Gastrocnemius medialis (tissue), 4 donors: ENCODE results near the gene ZC3H7A. TPM values are rescaled to one million over a fixed set of nuclear protein-coding genes. Genes with fewer than 3 reads are reported as not detected.

ENCODE experiments used
- ATAC-seq, 2 donors: fragments of 150-250 bp; one replicate each; pipeline ENCODE4 v1.9.1; 2016
- DNase-seq, 2 donors: peaks; one replicate each; pipeline ENCODE4 v3.0.0-alpha.2; 2019
- H3K27ac ChIP-seq, 4 donors: fragments of 200-600 bp; sonication (generic); 1 replicate in 1 of 4; 2 replicates in 3 of 4; pipeline ENCODE4 v1.5.1; 2016 to 2018; ENCODE audit warnings: mild to moderate bottlenecking in 2 of 4, moderate library complexity in 1 of 4
- H3K27me3 ChIP-seq, 3 donors: fragments of 200-600 bp; sonication (generic) in 2 of 3; 1 replicate in 1 of 3; 2 replicates in 2 of 3; pipeline versions ENCODE4 v1.5.1 to v1.6.0; 2016 to 2019; ENCODE audit warnings: mild to moderate bottlenecking in 1 of 3, moderate library complexity in 1 of 3
- H3K36me3 ChIP-seq, 2 donors: fragments of 200-600 bp; sonication (generic) in 1 of 2; one replicate each; pipeline ENCODE4 v1.5.1; 2017 to 2018
- H3K4me1 ChIP-seq, 2 donors: fragments of 200-600 bp; sonication (generic) in 1 of 2; one replicate each; pipeline ENCODE4 v1.5.1; 2016 to 2017; ENCODE audit warnings: mild to moderate bottlenecking in 2 of 2
- H3K4me3 ChIP-seq, 4 donors: fragments of 200-600 bp; sonication (generic) in 3 of 4; 1 replicate in 1 of 4; 2 replicates in 3 of 4; pipeline ENCODE4 v1.5.1; 2016 to 2019; ENCODE audit warnings: mild to moderate bottlenecking in 2 of 4
- H3K9me3 ChIP-seq, 3 donors: fragments of 200-600 bp; sonication (generic) in 2 of 3; 1 replicate in 1 of 3; 2 replicates in 2 of 3; pipeline ENCODE4 v1.5.1; 2016 to 2019
- POLR2A ChIP-seq, 2 donors: fragments of 450-650 bp; IDR thresholded peaks; one replicate each; pipeline ENCODE4 v1.6.1; 2017; ENCODE audit warnings: antibody characterized with exemption in 2 of 2, mild to moderate bottlenecking in 2 of 2, moderate library complexity in 2 of 2
- in situ Hi-C, 4 donors: fragments of 200-750 bp; cut with MboI; loops; one replicate each; pipeline versions ENCODE4 v1.15.0 to v1.8.0; 2017; ENCODE audit warnings: low sequenced_read_pairs in 4 of 4
- intact Hi-C: fragments of 100-400 bp; cut with DNase I; formaldehyde crosslinking; loops from one replicate; pipeline ENCODE4 v1.15.1; 2023; ENCODE audit warnings: low total_unique reads
- total RNA-seq, 4 donors: library from RNA; depleted of rRNA; stranded (reverse); fragments of >200 nt; gene quantifications; one replicate each; pipeline versions ENCODE4 v1.1.0 to v1.2.3, GENCODE V29; 2016
- TF ChIP-seq, protein P1 (sequence below), 5 experiments: fragments of 450-650 bp in 3 of 5; fragments of 200-600 bp in 2 of 5; sonication (generic) in 2 of 5; IDR thresholded peaks in 4 of 5; conservative IDR thresholded peaks in 1 of 5; 1 replicate in 4 of 5; 2 replicates in 1 of 5; pipeline ENCODE4 v1.5.1; 2016 to 2019; ENCODE audit warnings: antibody characterized with exemption in 5 of 5, mild to moderate bottlenecking in 3 of 5, moderate library complexity in 3 of 5

The ZC3H7A gene, protein sequence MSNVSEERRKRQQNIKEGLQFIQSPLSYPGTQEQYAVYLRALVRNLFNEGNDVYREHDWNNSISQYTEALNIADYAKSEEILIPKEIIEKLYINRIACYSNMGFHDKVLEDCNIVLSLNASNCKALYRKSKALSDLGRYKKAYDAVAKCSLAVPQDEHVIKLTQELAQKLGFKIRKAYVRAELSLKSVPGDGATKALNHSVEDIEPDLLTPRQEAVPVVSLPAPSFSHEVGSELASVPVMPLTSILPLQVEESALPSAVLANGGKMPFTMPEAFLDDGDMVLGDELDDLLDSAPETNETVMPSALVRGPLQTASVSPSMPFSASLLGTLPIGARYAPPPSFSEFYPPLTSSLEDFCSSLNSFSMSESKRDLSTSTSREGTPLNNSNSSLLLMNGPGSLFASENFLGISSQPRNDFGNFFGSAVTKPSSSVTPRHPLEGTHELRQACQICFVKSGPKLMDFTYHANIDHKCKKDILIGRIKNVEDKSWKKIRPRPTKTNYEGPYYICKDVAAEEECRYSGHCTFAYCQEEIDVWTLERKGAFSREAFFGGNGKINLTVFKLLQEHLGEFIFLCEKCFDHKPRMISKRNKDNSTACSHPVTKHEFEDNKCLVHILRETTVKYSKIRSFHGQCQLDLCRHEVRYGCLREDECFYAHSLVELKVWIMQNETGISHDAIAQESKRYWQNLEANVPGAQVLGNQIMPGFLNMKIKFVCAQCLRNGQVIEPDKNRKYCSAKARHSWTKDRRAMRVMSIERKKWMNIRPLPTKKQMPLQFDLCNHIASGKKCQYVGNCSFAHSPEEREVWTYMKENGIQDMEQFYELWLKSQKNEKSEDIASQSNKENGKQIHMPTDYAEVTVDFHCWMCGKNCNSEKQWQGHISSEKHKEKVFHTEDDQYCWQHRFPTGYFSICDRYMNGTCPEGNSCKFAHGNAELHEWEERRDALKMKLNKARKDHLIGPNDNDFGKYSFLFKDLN
- total RNA-seq = 10 to 100 TPM; 33.9 to 41.7 (median 37.9) TPM

DNA sequence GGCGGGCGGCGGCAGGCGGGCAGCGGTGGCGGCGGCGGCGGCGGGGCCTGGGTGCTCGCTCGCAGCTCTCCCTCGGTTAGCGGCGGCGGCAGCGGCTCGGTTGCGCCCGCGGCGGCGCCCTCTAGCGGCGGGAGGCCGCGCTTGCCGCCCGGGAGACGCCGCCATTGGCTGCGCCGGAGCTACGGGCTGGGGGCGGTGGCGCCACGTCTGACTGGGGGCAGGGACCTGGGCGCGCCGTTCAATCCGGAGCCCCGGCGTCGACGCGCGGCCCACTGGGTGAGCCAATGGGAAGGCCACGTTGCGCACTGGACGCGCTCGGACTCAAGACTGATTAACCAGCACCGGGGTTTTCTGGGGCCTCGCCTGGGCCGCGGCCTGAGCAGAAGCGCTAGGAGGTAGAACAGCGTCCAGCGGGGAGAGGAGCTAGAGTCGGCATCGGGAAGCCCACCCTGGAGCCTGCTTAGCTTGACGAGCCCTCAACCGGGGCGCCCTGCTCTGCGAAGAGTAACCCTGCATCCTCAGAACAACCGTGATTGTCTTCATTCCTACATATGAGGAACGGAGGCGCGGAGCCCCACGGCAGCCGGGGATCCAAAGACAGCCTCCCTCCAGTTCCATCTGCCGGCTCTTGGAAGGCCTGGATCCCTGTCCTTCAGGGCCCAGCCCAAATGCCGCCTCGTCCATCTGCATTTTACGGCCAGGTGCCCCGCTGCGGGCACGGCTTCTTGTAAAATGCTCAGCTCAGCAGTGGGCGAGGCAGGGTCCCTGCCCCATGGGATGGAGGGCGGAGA, at the start of gene ZC3H7A:
TSS of gene ZC3H7A (minus strand) at position 93 of the 791 bp plus-strand sequence. CDS start 14,904 bp downstream, outside the sequence.
- in situ Hi-C loops (loop anchor here in 3 of 4 donors (5.0 to 25.0 kb wide), 3 partner anchors 53 to 115 kb away; partner anchors contain the start of genes TXNDC11 (in 3 of the 3), GSPT1 (in 1 of the 3) and RSL1D1 (in 1 of the 3)), intact Hi-C loops (loop anchor here (1.0 to 10.0 kb wide), 5 partner anchors 53 to 300 kb away; partner anchors contain the start of genes RSL1D1 and SNX29)
- TF ChIP-seq, protein P1, sequence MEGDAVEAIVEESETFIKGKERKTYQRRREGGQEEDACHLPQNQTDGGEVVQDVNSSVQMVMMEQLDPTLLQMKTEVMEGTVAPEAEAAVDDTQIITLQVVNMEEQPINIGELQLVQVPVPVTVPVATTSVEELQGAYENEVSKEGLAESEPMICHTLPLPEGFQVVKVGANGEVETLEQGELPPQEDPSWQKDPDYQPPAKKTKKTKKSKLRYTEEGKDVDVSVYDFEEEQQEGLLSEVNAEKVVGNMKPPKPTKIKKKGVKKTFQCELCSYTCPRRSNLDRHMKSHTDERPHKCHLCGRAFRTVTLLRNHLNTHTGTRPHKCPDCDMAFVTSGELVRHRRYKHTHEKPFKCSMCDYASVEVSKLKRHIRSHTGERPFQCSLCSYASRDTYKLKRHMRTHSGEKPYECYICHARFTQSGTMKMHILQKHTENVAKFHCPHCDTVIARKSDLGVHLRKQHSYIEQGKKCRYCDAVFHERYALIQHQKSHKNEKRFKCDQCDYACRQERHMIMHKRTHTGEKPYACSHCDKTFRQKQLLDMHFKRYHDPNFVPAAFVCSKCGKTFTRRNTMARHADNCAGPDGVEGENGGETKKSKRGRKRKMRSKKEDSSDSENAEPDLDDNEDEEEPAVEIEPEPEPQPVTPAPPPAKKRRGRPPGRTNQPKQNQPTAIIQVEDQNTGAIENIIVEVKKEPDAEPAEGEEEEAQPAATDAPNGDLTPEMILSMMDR (IDR thresholded peaks at IDR 0.05 in 4 of 5, conservative IDR thresholded peaks at IDR 0.05 in 1 of 5) = peak; percentile 62 to 100 (median 99)
- TF ChIP-seq POLR2A (IDR thresholded peaks at IDR 0.05) = peak; percentile 94 to 97
- Histone ChIP-seq H3K36me3 (no peaks in the 10 kb centered on the region), H3K4me1 (peaks cover 52 to 59% of the 10 kb centered on the region in 2 donors), H3K4me3 (peak within 1 kb of the TSS; percentile 90 to 96 (median 94)), H3K27ac (peak within 1 kb of the TSS; percentile 98 to 100 (median 99)), H3K9me3 (no peaks in the 10 kb centered on the region), H3K27me3 (no peaks in the 10 kb centered on the region)
- ATAC-seq = peak; percentile 82 to 86
- DNase-seq = peak; percentile 96 to 97

- peaks cover 4 to 5% of the 10 kb centered on the region in 2 donors for H3K4me1 ChIP-seq
- no peaks in the 10 kb centered on the region for H3K27me3 ChIP-seq
- no peak overlapping the region for H3K27ac ChIP-seq
- no peak for TF ChIP-seq POLR2A (IDR thresholded peaks at IDR 0.05)
- TF ChIP-seq, protein P1 (IDR thresholded peaks at IDR 0.05 in 4 of 5, conservative IDR thresholded peaks at IDR 0.05 in 1 of 5) = no peak
- H3K9me3 ChIP-seq = no peaks in the 10 kb centered on the region
- no peak for ATAC-seq
- no peak overlapping the region for H3K4me3 ChIP-seq
- peaks cover 9 to 96% of the 10 kb centered on the region in 2 donors for H3K36me3 ChIP-seq
- DNase-seq = no peak
- intact Hi-C loops (loop anchor here (10.0 kb wide), 1 partner anchor 900 kb away; the partner anchor contains the start of genes CLEC16A and DEXI), in situ Hi-C loops (no loop called here)
Observed at GRCh38 chr16:11844499-11844898, 47.4 kb upstream of the ZC3H7A start.

GRCh38 chr16:11843861-11844260, 46.8 kb upstream of the ZC3H7A start:
- in situ Hi-C loops = no loop called here
- H3K9me3 ChIP-seq = no peaks in the 10 kb centered on the region
- peaks cover 9 to 96% of the 10 kb centered on the region in 2 donors for H3K36me3 ChIP-seq
- no peaks in the 10 kb centered on the region for H3K4me1 ChIP-seq
- H3K27me3 ChIP-seq = no peaks in the 10 kb centered on the region
- TF ChIP-seq POLR2A (IDR thresholded peaks at IDR 0.05) = no peak
- TF ChIP-seq, protein P1 (IDR thresholded peaks at IDR 0.05 in 4 of 5, conservative IDR thresholded peaks at IDR 0.05 in 1 of 5) = no peak
- DNase-seq (no peak), ATAC-seq (no peak)
- H3K27ac ChIP-seq = peak overlapping the region in 1 of 4 donors; percentile 36
- no peak overlapping the region for H3K4me3 ChIP-seq
- intact Hi-C loops = loop anchor here (10.0 kb wide), 1 partner anchor 899 kb away; the partner anchor contains the start of genes CLEC16A and DEXI

DNA sequence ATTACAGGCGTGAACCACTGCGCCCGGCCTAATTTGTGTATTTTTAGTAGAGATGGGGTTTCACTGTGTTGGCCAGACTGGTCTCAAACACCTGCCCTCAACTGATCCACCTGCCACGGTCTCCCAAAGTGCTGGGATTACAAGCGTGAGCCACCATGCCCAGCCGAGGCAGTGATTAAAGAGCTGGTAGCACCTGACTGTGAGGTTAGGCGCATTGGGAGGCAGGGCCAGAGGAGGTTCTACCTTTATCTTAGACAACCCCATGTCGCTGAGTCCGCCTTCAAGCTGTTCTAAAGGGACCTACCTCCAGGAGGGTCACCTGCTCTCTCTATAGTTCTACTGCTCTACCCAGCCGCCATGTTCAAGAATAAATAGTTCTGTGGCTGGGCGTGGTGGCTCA, 46.1 kb upstream of the ZC3H7A start:
- H3K4me1 ChIP-seq = no peaks in the 10 kb centered on the region
- H3K27me3 ChIP-seq = no peaks in the 10 kb centered on the region
- TF ChIP-seq, protein P1 (IDR thresholded peaks at IDR 0.05 in 4 of 5, conservative IDR thresholded peaks at IDR 0.05 in 1 of 5) = no peak
- no peak for TF ChIP-seq POLR2A (IDR thresholded peaks at IDR 0.05)
- intact Hi-C loops = loop anchor here (10.0 kb wide), 1 partner anchor 898 kb away; the partner anchor contains the start of genes CLEC16A and DEXI
- ATAC-seq (no peak), DNase-seq (no peak)
- peak overlapping the region in 1 of 4 donors; percentile 36 for H3K27ac ChIP-seq
- H3K4me3 ChIP-seq = no peak overlapping the region
- in situ Hi-C loops = no loop called here
- H3K9me3 ChIP-seq = no peaks in the 10 kb centered on the region
- peaks cover 9 to 98% of the 10 kb centered on the region in 2 donors for H3K36me3 ChIP-seq
